ENCODE measurements around the gene MSL3B.

Gene MSL3B

DNA sequence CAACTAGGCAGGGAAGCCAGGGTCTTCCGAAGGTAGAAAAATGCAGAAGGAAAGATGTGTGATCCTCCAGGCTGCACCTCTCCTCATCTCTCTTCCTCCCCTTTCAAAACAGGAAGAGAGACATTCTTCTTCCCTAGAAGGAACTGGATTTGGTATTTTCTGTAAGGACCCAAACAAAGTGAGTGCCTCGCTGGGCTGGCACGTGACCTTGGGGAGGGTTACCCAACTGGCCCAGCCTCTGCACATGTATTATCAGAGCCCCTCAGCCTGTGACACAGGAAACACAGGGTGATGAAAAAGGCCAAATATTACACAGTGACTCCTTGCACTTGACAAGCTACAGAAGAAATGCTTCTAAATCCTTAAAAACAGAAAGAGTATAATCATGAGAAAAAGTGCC lies 16.1 kb downstream of the MSL3B start:
- POLR2A ChIA-PET: no interaction called here
- no peak for DNase-seq
- peak overlapping the region; percentile 95 for H3K4me3 Mint-ChIP-seq
- H3K4me1 Mint-ChIP-seq (ENCODE audit: low read depth): peaks cover 72% of the 10 kb centered on the region
- no peaks in the 10 kb centered on the region for H3K9me3 Mint-ChIP-seq (ENCODE audit: insufficient read depth)
- H3K36me3 Mint-ChIP-seq (ENCODE audit: low read depth): peaks cover 64% of the 10 kb centered on the region
- no peak for ATAC-seq
- CTCF ChIA-PET: interaction anchor here (1.4 kb wide), 1 partner anchor 693 kb away, joined by 3 read pairs; no protein-coding TSS in a partner anchor
- peak overlapping the region; percentile 47 for H3K27ac Mint-ChIP-seq
- H3K27me3 Mint-ChIP-seq (ENCODE audit: low read depth): no peaks in the 10 kb centered on the region

DNA sequence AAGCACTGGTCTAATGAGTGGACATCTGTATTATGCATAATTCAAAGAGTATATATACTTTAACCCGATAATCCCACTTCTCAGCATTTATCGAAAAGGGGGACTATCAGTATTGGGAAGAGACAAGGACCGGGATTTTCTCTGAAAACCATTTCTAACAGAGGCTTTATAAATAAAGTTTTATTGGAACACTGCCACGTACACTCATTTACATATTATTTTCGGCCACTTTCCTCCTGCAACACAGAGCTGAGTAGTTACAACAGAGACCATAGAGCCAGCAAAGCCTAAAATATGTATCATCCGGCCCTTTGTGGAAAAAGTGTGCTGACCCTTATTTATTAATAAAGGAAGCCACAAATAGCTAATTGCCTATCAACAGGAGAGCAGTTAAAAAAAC lies 17.0 kb downstream of the MSL3B start:
- ChIA-PET POLR2A (interaction anchor here (0.6 to 0.9 kb wide), 2 partner anchors 9 to 13 kb away, joined by 3 read pairs; no protein-coding TSS in a partner anchor), CTCF (no interaction called here)
- Mint-ChIP-seq H3K4me3 (no peak overlapping the region), H3K27me3 (ENCODE audit: low read depth) (no peaks in the 10 kb centered on the region), H3K36me3 (ENCODE audit: low read depth) (peaks cover 71% of the 10 kb centered on the region), H3K27ac (no peak overlapping the region), H3K4me1 (ENCODE audit: low read depth) (peaks cover 77% of the 10 kb centered on the region), H3K9me3 (ENCODE audit: insufficient read depth) (no peaks in the 10 kb centered on the region)
- no peak for DNase-seq
- no peak for ATAC-seq

DNA sequence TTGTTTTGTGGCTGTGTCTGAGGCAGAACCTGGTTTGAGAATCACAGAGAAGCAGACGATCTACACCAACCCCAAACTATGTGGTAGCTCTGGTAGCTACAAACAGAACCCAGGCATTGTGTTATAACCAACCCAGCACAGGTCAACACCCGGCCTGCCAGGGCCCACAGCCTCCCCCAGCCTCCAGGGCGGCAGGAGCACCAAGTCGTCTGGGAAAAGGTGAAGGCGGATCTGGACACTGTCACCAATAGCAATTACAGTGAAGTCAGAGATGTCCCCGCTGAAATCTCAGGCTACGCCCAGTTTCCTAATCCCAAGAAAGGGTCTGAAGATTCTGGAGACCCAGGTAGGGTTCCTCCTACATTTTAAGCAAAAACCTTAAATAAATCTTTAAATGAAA lies 17.4 kb downstream of the MSL3B start:
- Mint-ChIP-seq H3K27ac (no peak overlapping the region), H3K9me3 (ENCODE audit: insufficient read depth) (no peaks in the 10 kb centered on the region), H3K4me3 (no peak overlapping the region), H3K27me3 (ENCODE audit: low read depth) (no peaks in the 10 kb centered on the region), H3K4me1 (ENCODE audit: low read depth) (peaks cover 75% of the 10 kb centered on the region), H3K36me3 (ENCODE audit: low read depth) (peaks cover 74% of the 10 kb centered on the region)
- ChIA-PET POLR2A (interaction anchor here (0.9 kb wide), 1 partner anchor 14 kb away, joined by 3 read pairs; no protein-coding TSS in a partner anchor), CTCF (no interaction called here)
- ATAC-seq: no peak
- DNase-seq: no peak

DNA sequence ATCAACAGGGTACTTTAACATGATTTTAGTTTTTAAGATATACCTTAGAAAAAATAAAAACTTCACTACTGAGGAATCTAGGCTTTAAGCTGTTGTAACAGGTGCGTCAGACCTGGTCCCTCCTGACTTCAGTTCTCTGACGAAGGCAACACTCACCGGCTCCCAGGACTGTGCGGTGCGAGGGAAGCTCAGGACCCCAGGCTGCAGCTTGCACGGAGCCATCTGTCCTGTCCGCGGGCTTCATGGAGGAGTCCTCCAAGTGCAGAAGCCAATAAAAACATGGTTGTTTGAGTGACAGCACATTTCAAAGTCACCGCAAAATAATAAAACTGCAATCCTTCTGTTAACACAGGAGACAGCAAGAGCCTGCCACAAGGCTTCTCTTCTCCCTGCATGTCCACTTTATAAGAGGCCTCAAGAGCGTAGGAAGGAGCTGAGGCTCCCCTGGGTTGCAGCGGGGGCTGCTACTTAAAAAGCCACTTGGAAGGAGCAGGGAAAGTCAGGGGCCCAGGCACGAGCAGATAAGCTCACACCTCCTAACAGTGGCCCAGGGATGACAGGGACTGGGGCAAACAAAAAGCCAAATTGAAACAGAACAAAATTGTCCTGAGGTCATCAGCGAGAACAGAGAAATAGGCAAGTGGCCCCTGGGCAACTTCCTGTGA lies 18.4 kb downstream of the MSL3B start:
- peaks cover 64% of the 10 kb centered on the region for H3K4me1 Mint-ChIP-seq (ENCODE audit: low read depth)
- ChIA-PET POLR2A (no interaction called here), CTCF (interaction anchor here (1.1 kb wide), 1 partner anchor 18 kb away, joined by 3 read pairs; no protein-coding TSS in a partner anchor)
- H3K9me3 Mint-ChIP-seq (ENCODE audit: insufficient read depth): no peaks in the 10 kb centered on the region
- H3K27me3 Mint-ChIP-seq (ENCODE audit: low read depth): no peaks in the 10 kb centered on the region
- no peak for ATAC-seq
- no peak for DNase-seq
- H3K27ac Mint-ChIP-seq: peak overlapping the region; percentile 39
- no peak overlapping the region for H3K4me3 Mint-ChIP-seq
- peaks cover 83% of the 10 kb centered on the region for H3K36me3 Mint-ChIP-seq (ENCODE audit: low read depth)

DNA sequence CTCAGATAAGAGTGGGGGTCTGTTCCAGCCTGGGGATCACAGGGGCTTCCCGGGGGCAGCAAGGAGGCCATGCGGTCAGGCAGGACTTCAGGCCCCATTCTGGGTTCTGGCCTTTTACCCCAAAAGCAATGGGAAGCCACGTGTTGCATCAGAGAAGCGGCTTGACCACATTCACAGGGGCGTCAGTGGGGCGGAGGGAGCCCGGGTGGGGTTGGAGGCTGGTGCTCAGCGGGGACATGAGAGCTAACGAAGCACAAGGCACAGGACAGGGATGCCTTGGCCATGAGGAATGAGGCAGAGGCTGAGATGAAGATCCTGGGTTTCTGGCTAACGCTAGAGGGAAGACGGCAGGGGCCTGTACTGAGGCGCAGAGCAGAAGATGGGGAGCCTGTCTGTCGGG lies 19.9 kb downstream of the MSL3B start:
- CTCF ChIA-PET: interaction anchor here (1.0 to 1.2 kb wide), 2 partner anchors 9 to 10 kb away, joined by 3 read pairs; no protein-coding TSS in a partner anchor
- peak overlapping the region; percentile 12 for H3K27ac Mint-ChIP-seq
- H3K4me3 Mint-ChIP-seq: no peak overlapping the region

DNA sequence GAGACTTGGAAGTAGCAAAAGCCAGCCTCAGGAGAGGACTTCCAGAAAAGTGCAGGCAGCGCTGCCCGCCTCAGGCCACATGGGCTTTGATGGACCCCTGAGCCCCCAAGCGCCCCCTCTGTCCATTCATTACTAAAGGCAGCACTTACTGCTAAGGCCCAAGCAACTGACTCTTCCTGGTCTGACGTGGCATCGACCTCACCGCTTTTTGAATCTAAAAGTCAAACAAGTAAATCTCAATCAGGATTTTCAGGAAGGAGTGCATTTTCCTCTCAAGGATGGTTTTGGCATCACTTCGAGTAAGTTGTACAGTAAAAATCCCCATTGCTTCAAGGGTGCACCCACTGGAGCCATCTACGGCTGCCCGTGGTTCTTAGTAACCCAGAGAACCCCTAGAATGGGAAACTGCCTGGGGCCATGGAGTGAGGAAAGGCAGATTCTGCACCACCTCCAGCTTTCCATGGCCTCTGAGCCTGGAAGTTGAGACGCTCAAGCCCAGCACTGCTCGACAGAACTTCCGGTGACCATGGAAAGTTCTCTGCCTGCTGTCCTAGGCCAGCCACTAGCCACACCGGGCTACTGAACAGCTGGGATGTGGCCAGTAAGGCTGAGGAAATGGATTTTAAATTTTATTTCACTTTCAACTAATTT lies 20.8 kb downstream of the MSL3B start:
- H3K27me3 Mint-ChIP-seq (ENCODE audit: low read depth): no peaks in the 10 kb centered on the region
- DNase-seq (no peak), ATAC-seq (no peak)
- no peak overlapping the region for H3K27ac Mint-ChIP-seq
- peaks cover 63% of the 10 kb centered on the region for H3K4me1 Mint-ChIP-seq (ENCODE audit: low read depth)
- H3K9me3 Mint-ChIP-seq (ENCODE audit: insufficient read depth): no peaks in the 10 kb centered on the region
- H3K4me3 Mint-ChIP-seq: no peak overlapping the region
- CTCF ChIA-PET: interaction anchor here (1.0 to 1.2 kb wide), 2 partner anchors 10 to 11 kb away, joined by 3 read pairs; no protein-coding TSS in a partner anchor
- POLR2A ChIA-PET: no interaction called here
- peaks cover 90% of the 10 kb centered on the region for H3K36me3 Mint-ChIP-seq (ENCODE audit: low read depth)

More for the DNA sequence above, 19.9 kb downstream of the MSL3B start:
- Mint-ChIP-seq H3K27me3 (ENCODE audit: low read depth) (no peaks in the 10 kb centered on the region), H3K36me3 (ENCODE audit: low read depth) (peaks cover 91% of the 10 kb centered on the region), H3K4me1 (ENCODE audit: low read depth) (peaks cover 68% of the 10 kb centered on the region), H3K9me3 (ENCODE audit: insufficient read depth) (no peaks in the 10 kb centered on the region)
- DNase-seq (no peak), ATAC-seq (no peak)
- POLR2A ChIA-PET: no interaction called here

DNA sequence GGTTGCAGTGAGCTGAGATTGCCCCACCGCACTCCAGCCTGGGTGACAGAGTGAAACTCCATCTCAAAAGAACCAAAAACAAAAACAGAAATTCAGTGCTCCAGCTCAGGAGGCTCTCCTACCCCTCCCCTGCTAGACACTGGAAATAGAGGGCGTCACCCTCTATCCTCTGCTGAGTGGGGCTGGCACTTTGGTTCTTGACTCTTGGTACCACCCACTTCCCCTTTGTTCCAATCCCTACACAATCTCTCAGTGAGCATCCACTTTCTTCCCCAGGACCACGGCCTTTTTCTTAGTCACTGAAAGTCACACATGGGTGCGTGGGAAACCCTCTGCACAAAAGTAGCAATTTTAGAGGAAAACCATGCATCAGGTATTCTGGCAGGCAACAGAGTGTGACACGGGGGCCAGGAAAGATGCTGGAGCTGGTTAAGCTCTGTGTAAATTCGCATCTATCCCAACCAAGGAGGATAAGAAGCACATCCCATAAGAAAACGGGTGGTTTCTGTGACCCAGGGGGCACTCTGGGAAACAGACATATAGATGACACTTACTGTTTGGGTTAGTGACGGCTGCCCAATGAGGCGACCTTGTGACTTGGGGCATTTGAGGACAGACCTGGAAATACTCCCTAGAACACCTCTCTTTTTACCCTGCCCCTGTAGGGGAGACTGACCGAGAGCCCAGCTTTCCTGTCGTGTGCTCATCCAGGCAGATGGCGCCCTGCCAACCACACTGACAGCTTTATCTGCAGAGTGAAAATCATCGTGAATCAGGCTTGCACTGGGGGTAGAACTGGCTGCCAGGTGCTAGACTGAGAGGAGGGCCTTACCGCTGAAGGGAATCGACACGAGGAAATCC lies 21.6 kb downstream of the MSL3B start:
- peak; percentile 13 for DNase-seq
- Mint-ChIP-seq H3K36me3 (ENCODE audit: low read depth) (peaks cover 90% of the 10 kb centered on the region), H3K4me3 (no peak overlapping the region), H3K9me3 (ENCODE audit: insufficient read depth) (no peaks in the 10 kb centered on the region), H3K27ac (peak overlapping the region; percentile 54), H3K4me1 (ENCODE audit: low read depth) (peaks cover 61% of the 10 kb centered on the region), H3K27me3 (ENCODE audit: low read depth) (no peaks in the 10 kb centered on the region)
- ChIA-PET CTCF (interaction anchor here (0.7 kb wide), 1 partner anchor 19 kb away, joined by 3 read pairs; no protein-coding TSS in a partner anchor), POLR2A (interaction anchor here (0.9 kb wide), 1 partner anchor 10 kb away, joined by 3 read pairs; no protein-coding TSS in a partner anchor)
- no peak for ATAC-seq

DNA sequence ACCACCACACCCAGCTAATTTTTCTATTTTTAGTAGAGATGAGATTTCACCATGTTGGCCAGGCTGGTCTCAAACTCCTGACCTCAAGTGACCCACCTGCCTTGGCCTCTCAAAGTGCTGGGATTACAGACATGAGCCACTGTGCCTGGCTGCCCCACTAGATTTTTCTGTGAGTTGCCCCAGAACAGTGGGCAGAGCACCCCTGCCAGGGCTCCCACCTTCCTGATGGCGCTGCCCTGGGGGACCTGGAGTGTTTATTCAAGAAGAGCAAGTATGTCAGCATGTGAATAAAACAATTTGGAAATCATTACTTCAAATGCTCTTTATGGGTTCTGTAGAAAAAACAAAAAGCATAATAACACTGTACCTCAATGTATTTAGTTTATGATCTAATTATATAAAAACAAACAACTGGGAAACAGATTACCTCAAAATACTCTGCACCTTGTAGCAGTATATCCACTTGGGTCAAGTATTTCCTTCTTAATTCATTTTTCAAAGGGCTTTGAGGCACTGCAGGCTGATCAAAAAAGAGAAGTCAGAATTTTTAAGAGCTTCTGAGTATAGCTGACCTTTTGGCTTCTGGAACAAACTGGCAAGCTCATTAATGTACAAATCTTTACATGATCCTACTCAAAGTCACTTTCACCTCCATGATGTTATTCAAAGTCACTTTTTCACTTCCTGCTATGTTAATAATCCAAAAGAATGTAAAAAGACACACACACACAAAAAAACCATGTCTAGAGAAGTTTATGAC lies 22.7 kb downstream of the MSL3B start:
- ATAC-seq: no peak
- no peaks in the 10 kb centered on the region for H3K27me3 Mint-ChIP-seq (ENCODE audit: low read depth)
- peak overlapping the region; percentile 23 for H3K27ac Mint-ChIP-seq
- no peak overlapping the region for H3K4me3 Mint-ChIP-seq
- no peaks in the 10 kb centered on the region for H3K9me3 Mint-ChIP-seq (ENCODE audit: insufficient read depth)
- peak; percentile 10 for DNase-seq
- CTCF ChIA-PET: interaction anchor here (0.7 to 2.0 kb wide), 2 partner anchors 12 to 18 kb away, joined by 3 to 6 read pairs; no protein-coding TSS in a partner anchor
- peaks cover 63% of the 10 kb centered on the region for H3K4me1 Mint-ChIP-seq (ENCODE audit: low read depth)
- POLR2A ChIA-PET: interaction anchor here (0.6 to 0.9 kb wide), 2 partner anchors 11 to 257 kb away, joined by 3 to 4 read pairs; no protein-coding TSS in a partner anchor
- peaks cover 92% of the 10 kb centered on the region for H3K36me3 Mint-ChIP-seq (ENCODE audit: low read depth)

DNA sequence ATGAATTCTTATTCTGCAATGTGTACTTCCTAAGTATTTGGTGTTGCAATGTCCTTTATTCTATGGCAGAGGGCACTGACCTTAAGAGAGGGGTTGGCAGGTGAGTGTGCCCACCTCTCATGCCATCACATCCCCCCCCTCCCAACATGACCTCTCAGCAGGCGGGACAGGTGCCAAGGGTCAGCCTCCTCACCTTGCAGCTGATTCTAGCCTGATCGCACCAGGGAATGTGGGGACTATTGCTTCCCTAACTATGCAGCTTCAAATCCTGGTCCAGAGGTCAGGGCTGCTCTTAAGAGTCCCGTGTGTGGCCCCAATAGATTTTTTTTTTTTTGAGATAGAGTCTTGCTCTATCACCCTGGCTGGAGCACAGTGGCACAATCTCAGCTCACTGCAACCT lies 23.4 kb downstream of the MSL3B start:
- ATAC-seq (no peak), DNase-seq (no peak)
- ChIA-PET POLR2A (interaction anchor here (1.0 to 1.5 kb wide), 3 partner anchors 8 to 12 kb away, joined by 4 to 6 read pairs (median 4); partner anchors contain the start of gene HJURP), CTCF (interaction anchor here (2.0 kb wide), 1 partner anchor 13 kb away, joined by 6 read pairs; no protein-coding TSS in a partner anchor)
- H3K36me3 Mint-ChIP-seq (ENCODE audit: low read depth): peaks cover 93% of the 10 kb centered on the region
- H3K4me1 Mint-ChIP-seq (ENCODE audit: low read depth): peaks cover 65% of the 10 kb centered on the region
- H3K27ac Mint-ChIP-seq: no peak overlapping the region
- no peaks in the 10 kb centered on the region for H3K27me3 Mint-ChIP-seq (ENCODE audit: low read depth)
- H3K4me3 Mint-ChIP-seq: no peak overlapping the region
- no peaks in the 10 kb centered on the region for H3K9me3 Mint-ChIP-seq (ENCODE audit: insufficient read depth)

DNA sequence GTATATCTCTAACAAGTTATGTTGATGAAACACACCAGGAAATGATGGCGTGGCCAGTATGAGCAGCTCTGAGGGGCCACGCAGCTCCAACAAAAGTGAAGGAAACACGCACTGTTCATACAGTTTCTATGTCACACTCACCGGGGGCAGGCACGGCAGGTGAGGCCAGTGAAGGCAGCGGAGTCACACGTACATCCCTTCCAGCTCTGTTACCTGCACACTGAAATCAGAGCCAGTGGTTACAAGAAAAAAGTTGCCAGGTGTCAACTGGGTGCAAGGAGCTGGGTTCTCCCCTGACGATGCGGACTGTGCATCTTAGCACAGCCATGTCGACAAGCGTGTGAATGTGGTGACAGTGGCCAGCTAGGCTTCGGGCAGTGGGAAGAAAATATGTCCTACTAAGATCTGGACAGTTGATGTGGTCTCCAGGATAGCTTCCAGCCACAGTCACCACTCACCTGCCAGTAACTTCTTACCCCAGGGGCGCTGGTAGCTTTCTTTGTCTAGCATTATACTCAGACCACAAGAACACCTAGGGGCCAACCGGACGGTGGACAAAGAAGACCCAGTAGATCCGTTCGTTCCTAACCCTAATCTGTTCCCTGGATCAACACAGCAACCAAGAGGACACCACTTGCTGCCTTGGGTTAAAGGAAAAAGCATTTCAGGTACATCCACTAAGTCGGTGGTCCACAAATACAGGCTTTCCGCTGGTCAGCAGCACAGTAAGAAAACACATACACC lies 23.9 kb downstream of the MSL3B start:
- ATAC-seq (no peak), DNase-seq (no peak)
- H3K4me1 Mint-ChIP-seq (ENCODE audit: low read depth): peaks cover 64% of the 10 kb centered on the region
- POLR2A ChIA-PET: interaction anchor here (1.0 to 1.5 kb wide), 3 partner anchors 9 to 11 kb away, joined by 4 to 6 read pairs (median 4); partner anchors contain the start of gene HJURP
- H3K4me3 Mint-ChIP-seq: no peak overlapping the region
- H3K27me3 Mint-ChIP-seq (ENCODE audit: low read depth): no peaks in the 10 kb centered on the region
- peaks cover 94% of the 10 kb centered on the region for H3K36me3 Mint-ChIP-seq (ENCODE audit: low read depth)
- CTCF ChIA-PET: interaction anchor here (2.0 kb wide), 1 partner anchor 14 kb away, joined by 6 read pairs; no protein-coding TSS in a partner anchor
- H3K9me3 Mint-ChIP-seq (ENCODE audit: insufficient read depth): no peaks in the 10 kb centered on the region
- no peak overlapping the region for H3K27ac Mint-ChIP-seq

Data from activated CD8-positive, alpha-beta T cell treated with anti-CD3 and anti-CD28 coated beads, Interleukin-2, amount 10 ng/mL, durations not matched to agents 7 days and 5 days (primary cell).